H1 (cell line): ENCODE results near the gene RPS6KC1. TPM values are rescaled to one million over a fixed set of nuclear protein-coding genes. Genes with fewer than 3 reads are reported as not detected.

Experiments
- CTCF ChIA-PET: fragments of 300-600 bp; sonication (Branson Sonifier 250); formaldehyde crosslinking; loops from one replicate; lab custom pipeline; 2021; ENCODE audit not compliant: partially characterized antibody; lab: Charles Lee
- POLR2A ChIA-PET: fragments of 300-600 bp; sonication (Branson Sonifier 250); formaldehyde crosslinking; loops from one replicate; lab custom pipeline; 2021; ENCODE audit warnings: inconsistent platforms; ENCODE audit not compliant: partially characterized antibody; lab: Charles Lee
- DNase-seq, 2 experiments: peaks; one replicate each; pipeline versions ENCODE4 v3.0.0 to v3.0.0-alpha.2; 2010 to 2022; ENCODE audit warnings: low spot score in 2 of 2, low read depth in 1 of 2, mixed read lengths in 1 of 2
- FAIRE-seq: peaks from 2 replicates; lab custom pipeline; 2011; peaks lifted over from hg19 to GRCh38; lab: Jason Lieb, UNC
- H2AFZ ChIP-seq: 2 replicates; pipeline ENCODE4 v1.8.1; 2012; ENCODE audit warnings: low read length, inconsistent platforms
- H2AK5ac ChIP-seq: 2 replicates; pipeline ENCODE4 v1.6.1; 2013; ENCODE audit warnings: low read depth, low read length
- H2BK120ac ChIP-seq: replicated peaks from 2 replicates; pipeline ENCODE3; 2013; ENCODE audit warnings: low read depth, low read length, inconsistent platforms
- H2BK12ac ChIP-seq: 2 replicates; pipeline ENCODE4 v1.6.1; 2013; ENCODE audit warnings: low read depth, low read length
- H2BK15ac ChIP-seq: 2 replicates; pipeline ENCODE4 v1.6.1; 2013; ENCODE audit warnings: low read length
- H2BK20ac ChIP-seq: 2 replicates; pipeline ENCODE4 v1.6.1; 2013; ENCODE audit warnings: low read length
- H2BK5ac ChIP-seq: 2 replicates; pipeline ENCODE4 v1.6.1; 2013; ENCODE audit warnings: low read depth, low read length
- H3K14ac ChIP-seq: 2 replicates; pipeline ENCODE4 v1.6.1; 2013; ENCODE audit warnings: inconsistent platforms; ENCODE audit not compliant: insufficient read length
- H3K18ac ChIP-seq: 2 replicates; pipeline ENCODE4 v1.6.1; 2013; ENCODE audit warnings: low read length; ENCODE audit errors: extremely low read depth
- H3K23ac ChIP-seq: 2 replicates; pipeline ENCODE4 v1.6.1; 2013; ENCODE audit warnings: inconsistent platforms; ENCODE audit not compliant: insufficient read length
- H3K23me2 ChIP-seq: 2 replicates; pipeline ENCODE4 v1.6.1; 2013; ENCODE audit warnings: low read depth, low read length
- H3K27ac ChIP-seq: 2 replicates; pipeline ENCODE4 v1.6.1; 2011; ENCODE audit warnings: low read depth, low read length, inconsistent platforms
- H3K27me3 ChIP-seq, 4 experiments: replicated peaks in 1 of 4; 1 replicate in 1 of 4; 2 replicates in 3 of 4; pipeline versions ENCODE4 v1.6.1 to v1.8.1; 2011 to 2013; ENCODE audit warnings: low read length in 3 of 4, mild to moderate bottlenecking in 3 of 4, inconsistent platforms in 2 of 4, mixed read lengths in 2 of 4, moderate library complexity in 1 of 4; ENCODE audit not compliant: control insufficient read depth in 3 of 4, insufficient read depth in 3 of 4; ENCODE audit errors: extremely low read depth in 1 of 4
- H3K36me3 ChIP-seq, 4 experiments: 2 replicates each; pipeline versions ENCODE4 v1.6.1 to v1.8.1; 2011 to 2013; ENCODE audit warnings: mild to moderate bottlenecking in 4 of 4, low read length in 3 of 4, moderate library complexity in 2 of 4, control low read depth in 1 of 4, inconsistent platforms in 1 of 4; ENCODE audit not compliant: insufficient read depth in 4 of 4, control insufficient read depth in 2 of 4
- H3K4ac ChIP-seq: replicated peaks from 2 replicates; pipeline ENCODE3; 2013; ENCODE audit warnings: low read length, low read depth, mixed read lengths, inconsistent platforms; ENCODE audit not compliant: insufficient read length
- H3K4me1 ChIP-seq, 4 experiments: replicated peaks in 1 of 4; 1 replicate in 1 of 4; 2 replicates in 3 of 4; pipeline versions ENCODE4 v1.6.1 to v1.8.1; 2011 to 2013; ENCODE audit warnings: low read length in 3 of 4, inconsistent platforms in 2 of 4, mixed read lengths in 1 of 4; ENCODE audit not compliant: insufficient read depth in 4 of 4, control insufficient read depth in 3 of 4
- H3K4me2 ChIP-seq, 2 experiments: 2 replicates each; pipeline versions ENCODE4 v1.6.1 to v1.8.1; 2011 to 2013; ENCODE audit warnings: low read depth in 2 of 2, low read length in 2 of 2, control low read depth in 1 of 2, inconsistent platforms in 1 of 2, mild to moderate bottlenecking in 1 of 2; ENCODE audit not compliant: insufficient read depth in 1 of 2
- H3K4me3 ChIP-seq, 4 experiments: fragments of 200-600, 300-600 bp in 1 of 4; sonication (generic), shearing (Covaris generic), sonication (Bioruptor Twin) in 1 of 4; 2 replicates each; pipeline versions ENCODE4 v1.5.1 to v1.8.1; 2011 to 2016; ENCODE audit warnings: low read length in 4 of 4, low read depth in 3 of 4, control low read depth in 2 of 4, inconsistent platforms in 2 of 4, mild to moderate bottlenecking in 2 of 4, mixed read lengths in 1 of 4, moderate library complexity in 1 of 4; ENCODE audit not compliant: insufficient read depth in 2 of 4; ENCODE audit errors: extremely low read depth in 1 of 4
- H3K56ac ChIP-seq: replicated peaks from 2 replicates; pipeline ENCODE3; 2013; ENCODE audit warnings: low read depth, mild to moderate bottlenecking, mixed read lengths, low read length, inconsistent platforms; ENCODE audit not compliant: insufficient read length
- H3K79me1 ChIP-seq: 2 replicates; pipeline ENCODE4 v1.6.1; 2013; ENCODE audit warnings: low read depth, low read length, control low read depth
- H3K79me2 ChIP-seq, 2 experiments: 2 replicates each; pipeline versions ENCODE4 v1.6.1 to v1.8.1; 2012 to 2013; ENCODE audit warnings: low read length in 2 of 2, mild to moderate bottlenecking in 2 of 2, inconsistent platforms in 1 of 2; ENCODE audit not compliant: insufficient read depth in 2 of 2, control insufficient read depth in 1 of 2
- H3K9ac ChIP-seq, 4 experiments: replicated peaks in 1 of 4; 1 replicate in 1 of 4; 2 replicates in 3 of 4; pipeline versions ENCODE4 v1.6.1 to v1.8.1; 2011 to 2013; ENCODE audit warnings: low read depth in 3 of 4, low read length in 3 of 4, control low read depth in 2 of 4, mild to moderate bottlenecking in 2 of 4, moderate library complexity in 2 of 4, inconsistent platforms in 1 of 4; ENCODE audit errors: extremely low read depth in 1 of 4
- H3K9me3 ChIP-seq, 2 experiments: 2 replicates each; pipeline versions ENCODE4 v1.6.1 to v1.8.1; 2012 to 2013; ENCODE audit warnings: mild to moderate bottlenecking in 2 of 2, moderate library complexity in 2 of 2, control low read depth in 1 of 2, inconsistent platforms in 1 of 2, low read depth in 1 of 2, low read length in 1 of 2, mixed read lengths in 1 of 2; ENCODE audit not compliant: insufficient read depth in 2 of 2
- H4K20me1 ChIP-seq, 2 experiments: replicated peaks in 1 of 2; 2 replicates each; pipeline versions ENCODE3 to v1.8.1; 2011 to 2013; ENCODE audit warnings: inconsistent platforms in 2 of 2, low read length in 2 of 2, mild to moderate bottlenecking in 1 of 2; ENCODE audit not compliant: insufficient read depth in 2 of 2, control insufficient read depth in 1 of 2
- H4K5ac ChIP-seq: 2 replicates; pipeline ENCODE4 v1.6.1; 2013; ENCODE audit warnings: low read length, low read depth, mixed read lengths, inconsistent platforms; ENCODE audit not compliant: insufficient read length
- H4K8ac ChIP-seq: 2 replicates; pipeline ENCODE4 v1.8.0; 2013; ENCODE audit warnings: mild to moderate bottlenecking, moderate library complexity, low read length, inconsistent platforms; ENCODE audit not compliant: insufficient read depth; ENCODE audit errors: extremely low read depth
- H4K91ac ChIP-seq: replicated peaks from 2 replicates; pipeline ENCODE3; 2013; ENCODE audit warnings: low read length, mixed read lengths, inconsistent platforms; ENCODE audit not compliant: insufficient read length
- BACH1 ChIP-seq: IDR thresholded peaks from 2 replicates; pipeline ENCODE4 v1.6.1; 2012; ENCODE audit warnings: low read length, improper control_type of control experiment
- CTBP2 ChIP-seq: IDR thresholded peaks from 2 replicates; pipeline ENCODE4 v1.7.0; 2011; ENCODE audit warnings: borderline replicate concordance, mild to moderate bottlenecking, moderate library complexity, mixed read lengths, low read length; ENCODE audit not compliant: insufficient read depth, insufficient read length
- MAX ChIP-seq: IDR thresholded peaks from 2 replicates; pipeline ENCODE4 v1.6.1; 2012; ENCODE audit warnings: inconsistent platforms
- NANOG ChIP-seq: IDR thresholded peaks from 2 replicates; pipeline ENCODE4 v1.6.1; 2011; ENCODE audit warnings: low read length, low read depth, mild to moderate bottlenecking, inconsistent platforms; ENCODE audit not compliant: insufficient read depth, poor library complexity, severe bottlenecking
- POU5F1 ChIP-seq: IDR thresholded peaks from 2 replicates; pipeline ENCODE4 v1.6.1; 2011; ENCODE audit warnings: low read depth, mild to moderate bottlenecking, low read length, moderate library complexity
- WGBS, 2 experiments: shearing (Covaris generic) in 1 of 2; methylation state at CpG; one replicate each; pipeline versions ENCODE4 v1.1.6 to v1.1.7; 2013 to 2015; ENCODE audit warnings: low lambda C conversion rate in 2 of 2, mixed read lengths in 2 of 2, inconsistent platforms in 1 of 2, low coverage in 1 of 2, missing lambda C conversion rate in 1 of 2; ENCODE audit not compliant: insufficient replicate concordance in 2 of 2, insufficient coverage in 1 of 2, insufficient read length in 1 of 2; ENCODE audit errors: extremely low coverage in 1 of 2, missing lambda C conversion rate in 1 of 2; 5-methylcytosine and 5-hydroxymethylcytosine counted together
- polyA plus RNA-seq, 7 experiments: library from polyadenylated mRNA; depleted of rRNA in 3 of 7; stranded (reverse) in 5 of 7; unstranded in 2 of 7; fragments of >200 nt in 5 of 7; fragments of 200-250 nt in 2 of 7; gene quantifications; 1 replicate in 5 of 7; 2 replicates in 1 of 7; 4 replicates in 1 of 7; pipeline versions ENCODE4 v1.2.1 to v1.2.3, GENCODE V29; 2011 to 2013; ENCODE audit warnings: missing spikeins in 2 of 7, mixed read lengths in 2 of 7
- total RNA-seq: library from RNA; stranded (reverse); fragmentation: NEBNext Ultra II Directional; extraction: Animal tissue kit (Norgen Biotek cat#: 25700); gene quantifications from 2 replicates; pipeline ENCODE4 v1.2.1, GENCODE V29; 2021

RPS6KC1 gene
- total and polyA plus RNA-seq, 2 of the 8 experiments (the other 6 are each of a cell fraction or from before 2014, with no cell fraction given), result 4.9 to 17.6 TPM

- Histone ChIP-seq H3K9me3 (no peaks in the 10 kb centered on the region; a peak in 1 of 4 replicates), H2BK12ac (no peak overlapping the region), H2AK5ac (no peak overlapping the region), H2BK20ac (no peak overlapping the region), H3K4me1 (no peaks in the 10 kb centered on the region), H3K27me3 (no peaks in the 10 kb centered on the region), H3K27ac (no peak overlapping the region), H3K14ac (no peak overlapping the region), H2BK120ac (no peak overlapping the region), H3K9ac (no peak overlapping the region), H3K4me3 (no peak overlapping the region), H4K20me1 (no peaks in the 10 kb centered on the region), H2BK15ac (no peak overlapping the region), H3K18ac (no peak overlapping the region), H3K4me2 (no peak overlapping the region), H4K91ac (no peak overlapping the region), H3K36me3 (no peaks in the 10 kb centered on the region), H3K79me2 (no peaks in the 10 kb centered on the region), H3K23ac (no peak overlapping the region), H2BK5ac (no peak overlapping the region), H4K5ac (no peak overlapping the region), H3K4ac (no peak overlapping the region), H3K79me1 (no peaks in the 10 kb centered on the region), H3K56ac (no peak overlapping the region), H2AFZ (no peak overlapping the region), H4K8ac (no peak overlapping the region), H3K23me2 (no peaks in the 10 kb centered on the region; the same call in 1 of the 2 replicates)
- 100% methylated on average over 1 of the region's 1 CpG; no CpG with 5 or more reads in 1 of the 2 experiments for WGBS, 2 experiments
- FAIRE-seq, result no peak
- CTCF ChIA-PET, result interaction anchor here (0.9 to 1.2 kb wide), 2 partner anchors 378 to 731 kb away, joined by 3 read pairs; no protein-coding TSS in a partner anchor
- no peak for TF ChIP-seq CTBP2
- no peak for TF ChIP-seq NANOG
- no peak for TF ChIP-seq BACH1
- no peak for TF ChIP-seq POU5F1
- no peak for TF ChIP-seq MAX
- POLR2A ChIA-PET, result no interaction called here
- DNase-seq, result no peak
Measured at GRCh38 chr1:213127074-213127473, 76.0 kb downstream of the RPS6KC1 start.
